Colonic mucosa (tissue), 4 donors: ENCODE data around the gene HOXB9. TPM values are rescaled to one million over a fixed set of nuclear protein-coding genes. Genes with fewer than 3 reads are reported as not detected.
A peak's percentile ranks its signal among the peaks of the same experiment; 100 is the strongest.

ENCODE experiments used
- DNase-seq: peaks from one replicate; pipeline ENCODE4 v3.0.0-alpha.2; 2020
- H3K27ac ChIP-seq: fragments of 200-600 bp; one replicate; pipeline ENCODE4 v1.8.0; 2021
- H3K27me3 ChIP-seq: fragments of 200-600 bp; one replicate; pipeline ENCODE4 v1.8.0; 2021
- H3K36me3 ChIP-seq: fragments of 200-600 bp; one replicate; pipeline ENCODE4 v1.8.0; 2021
- H3K4me1 ChIP-seq: fragments of 200-600 bp; one replicate; pipeline ENCODE4 v1.8.0; 2021; ENCODE audit warnings: mild to moderate bottlenecking
- H3K4me3 ChIP-seq: fragments of 200-600 bp; one replicate; pipeline ENCODE4 v1.8.0; 2021
- H3K9ac ChIP-seq, 2 donors: one replicate each; pipeline ENCODE4 v1.7.0; 2013; ENCODE audit warnings: control low read depth in 2 of 2, low read depth in 2 of 2, low read length in 2 of 2
- H3K9me3 ChIP-seq: fragments of 200-600 bp; one replicate; pipeline ENCODE4 v1.8.0; 2021
- intact Hi-C: fragments of 100-400 bp; cut with DNase I; formaldehyde crosslinking; loops from one replicate; pipeline ENCODE4 v1.14.1; 2022
- total RNA-seq, 2 donors: library from RNA; stranded (reverse); fragmentation: NEBNext Ultra II Directional in 1 of 2; extraction: Animal tissue kit (Norgen Biotek cat#: 25700) in 1 of 2; gene quantifications; one replicate each; pipeline ENCODE4 v1.2.1, GENCODE V29; 2021
- TF ChIP-seq, protein P1 (sequence below): fragments of 200-600 bp; IDR thresholded peaks from one replicate; pipeline ENCODE4 v1.8.0; 2022; ENCODE audit warnings: antibody characterized with exemption, mild to moderate bottlenecking
- donor health status: healthy.
- donor health status: DM: no; HTN: no; CAD: no.
- donor health status: DM: no; HTN: no; CAD: no.

HOXB9 gene
- total RNA-seq, 2 donors from 2014 or later, result 37.1 to 73.9 TPM

- H3K4me3 ChIP-seq, result peak overlapping the region; percentile 48
- TF ChIP-seq, protein P1, sequence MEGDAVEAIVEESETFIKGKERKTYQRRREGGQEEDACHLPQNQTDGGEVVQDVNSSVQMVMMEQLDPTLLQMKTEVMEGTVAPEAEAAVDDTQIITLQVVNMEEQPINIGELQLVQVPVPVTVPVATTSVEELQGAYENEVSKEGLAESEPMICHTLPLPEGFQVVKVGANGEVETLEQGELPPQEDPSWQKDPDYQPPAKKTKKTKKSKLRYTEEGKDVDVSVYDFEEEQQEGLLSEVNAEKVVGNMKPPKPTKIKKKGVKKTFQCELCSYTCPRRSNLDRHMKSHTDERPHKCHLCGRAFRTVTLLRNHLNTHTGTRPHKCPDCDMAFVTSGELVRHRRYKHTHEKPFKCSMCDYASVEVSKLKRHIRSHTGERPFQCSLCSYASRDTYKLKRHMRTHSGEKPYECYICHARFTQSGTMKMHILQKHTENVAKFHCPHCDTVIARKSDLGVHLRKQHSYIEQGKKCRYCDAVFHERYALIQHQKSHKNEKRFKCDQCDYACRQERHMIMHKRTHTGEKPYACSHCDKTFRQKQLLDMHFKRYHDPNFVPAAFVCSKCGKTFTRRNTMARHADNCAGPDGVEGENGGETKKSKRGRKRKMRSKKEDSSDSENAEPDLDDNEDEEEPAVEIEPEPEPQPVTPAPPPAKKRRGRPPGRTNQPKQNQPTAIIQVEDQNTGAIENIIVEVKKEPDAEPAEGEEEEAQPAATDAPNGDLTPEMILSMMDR, result no peak
- DNase-seq, result no peak
- H3K27ac ChIP-seq, result peak overlapping the region; percentile 82
- no peaks in the 10 kb centered on the region for H3K36me3 ChIP-seq
- intact Hi-C loops, result loop anchor here (10.0 kb wide), 1 partner anchor 480 kb away; no protein-coding TSS in a partner anchor
- H3K9ac ChIP-seq, result peak overlapping the region; percentile 71 to 73
- H3K27me3 ChIP-seq, result peaks cover 44% of the 10 kb centered on the region
- peaks cover 8% of the 10 kb centered on the region for H3K4me1 ChIP-seq
- no peaks in the 10 kb centered on the region for H3K9me3 ChIP-seq
These were observed 1.3 kb downstream of the HOXB9 start for GRCh38 chr17:48624544-48625494.

DNA sequence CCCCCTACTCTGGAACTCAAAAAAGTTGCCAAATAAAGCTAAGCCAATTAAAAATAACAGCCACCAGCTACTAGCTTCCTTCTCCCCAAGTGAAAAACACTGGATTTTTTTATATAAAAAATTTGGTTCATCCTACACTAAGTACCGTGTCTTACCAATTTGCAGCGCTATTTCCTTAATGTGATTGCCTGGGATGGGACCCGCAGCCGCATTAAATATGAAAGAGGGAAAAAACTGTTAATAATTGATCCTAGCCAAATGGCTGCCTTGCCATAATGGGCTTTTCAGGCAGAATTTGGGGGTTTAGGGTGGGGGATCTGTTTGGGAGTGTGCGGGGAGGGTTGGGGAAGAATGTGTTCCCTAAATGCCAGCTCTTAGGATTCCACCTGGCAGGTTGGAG is 2.0 kb downstream of the HOXB9 start:
- intact Hi-C loops, result loop anchor here (10.0 kb wide), 1 partner anchor 479 kb away; no protein-coding TSS in a partner anchor
- H3K9ac ChIP-seq, result peak overlapping the region; percentile 71 to 73
- no peak for DNase-seq
- H3K27me3 ChIP-seq, result peaks cover 37% of the 10 kb centered on the region
- no peak overlapping the region for H3K4me3 ChIP-seq
- peaks cover 5% of the 10 kb centered on the region for H3K4me1 ChIP-seq
- H3K9me3 ChIP-seq, result no peaks in the 10 kb centered on the region
- no peak overlapping the region for H3K27ac ChIP-seq
- TF ChIP-seq, protein P1, result no peak
- H3K36me3 ChIP-seq, result no peaks in the 10 kb centered on the region

GRCh38 chr17:48623583-48623982 is 2.6 kb downstream of the HOXB9 start:
- Histone ChIP-seq H3K36me3 (no peaks in the 10 kb centered on the region), H3K27ac (no peak overlapping the region), H3K27me3 (peaks cover 37% of the 10 kb centered on the region), H3K4me3 (no peak overlapping the region), H3K4me1 (peaks cover 3% of the 10 kb centered on the region), H3K9ac (peak overlapping the region in 1 of 2 donors; percentile 60), H3K9me3 (no peaks in the 10 kb centered on the region)
- intact Hi-C loops, result loop anchor here (10.0 kb wide), 1 partner anchor 479 kb away; no protein-coding TSS in a partner anchor
- TF ChIP-seq, protein P1, result no peak
- DNase-seq, result no peak

DNA sequence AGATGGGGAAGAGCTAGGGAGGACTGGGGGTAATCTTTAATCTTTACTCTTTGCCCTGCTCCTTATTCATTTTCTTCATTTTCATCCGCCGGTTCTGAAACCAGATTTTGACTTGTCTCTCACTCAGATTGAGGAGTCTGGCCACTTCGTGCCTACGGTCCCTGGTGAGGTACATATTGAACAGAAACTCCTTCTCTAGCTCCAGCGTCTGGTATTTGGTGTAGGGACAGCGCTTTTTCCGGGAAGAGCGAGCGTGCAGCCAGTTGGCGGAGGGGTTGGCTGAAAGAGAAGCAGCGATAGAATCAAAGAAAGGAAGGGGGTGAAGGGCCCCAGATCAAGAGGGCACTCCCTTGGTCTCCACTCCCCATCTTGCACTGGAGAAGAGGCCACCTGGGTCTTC is 3.3 kb downstream of the HOXB9 start:
- Histone ChIP-seq H3K9ac (peak overlapping the region in 1 of 2 donors; percentile 59), H3K27ac (no peak overlapping the region), H3K36me3 (no peaks in the 10 kb centered on the region), H3K9me3 (no peaks in the 10 kb centered on the region), H3K27me3 (peaks cover 42% of the 10 kb centered on the region), H3K4me1 (peaks cover 9% of the 10 kb centered on the region), H3K4me3 (no peak overlapping the region)
- intact Hi-C loops, result loop anchor here (10.0 kb wide), 1 partner anchor 478 kb away; no protein-coding TSS in a partner anchor
- DNase-seq, result no peak
- TF ChIP-seq, protein P1, result no peak

GRCh38 chr17:48621410-48622392 is 4.5 kb downstream of the HOXB9 start:
- intact Hi-C loops, result loop anchor here (10.0 kb wide), 1 partner anchor 477 kb away; no protein-coding TSS in a partner anchor
- peaks cover 15% of the 10 kb centered on the region for H3K4me1 ChIP-seq
- no peak overlapping the region for H3K27ac ChIP-seq
- no peak for DNase-seq
- no peaks in the 10 kb centered on the region for H3K9me3 ChIP-seq
- H3K27me3 ChIP-seq, result peaks cover 40% of the 10 kb centered on the region
- H3K4me3 ChIP-seq, result no peak overlapping the region
- H3K9ac ChIP-seq, result peak overlapping the region; percentile 40 to 59
- TF ChIP-seq, protein P1, result no peak
- no peaks in the 10 kb centered on the region for H3K36me3 ChIP-seq
